WERI-Rb-1 (cell line): Measurements from ENCODE around the gene TTC9B.

Source experiments
- DNase-seq: peaks from one replicate; pipeline ENCODE4 v3.0.0-alpha.2; 2020
- H3K27ac ChIP-seq: fragments of 250-450 bp; sonication (Bioruptor Pico); 2 replicates; pipeline ENCODE4 v1.5.1; 2020; ENCODE audit warnings: mild to moderate bottlenecking, moderate library complexity
- H3K27me3 ChIP-seq: fragments of 250-450 bp; sonication (Bioruptor Pico); 2 replicates; pipeline ENCODE4 v1.5.1; 2021; ENCODE audit warnings: mild to moderate bottlenecking, low read depth, moderate library complexity; ENCODE audit not compliant: insufficient read depth, severe bottlenecking
- H3K36me3 ChIP-seq: fragments of 250-450 bp; sonication (Bioruptor Pico); 2 replicates; pipeline ENCODE4 v1.5.1; 2020; ENCODE audit warnings: mild to moderate bottlenecking, moderate library complexity
- H3K4me3 ChIP-seq: 2 replicates; pipeline ENCODE4 v1.5.1; 2011; ENCODE audit warnings: low read depth, mild to moderate bottlenecking, control low read depth, low read length
- H3K9me3 ChIP-seq: fragments of 250-450 bp; sonication (Bioruptor Pico); 2 replicates; pipeline ENCODE4 v1.5.1; 2021; ENCODE audit warnings: mild to moderate bottlenecking, moderate library complexity; ENCODE audit not compliant: severe bottlenecking
- CTCF ChIP-seq: IDR thresholded peaks from 2 replicates; pipeline ENCODE4 v1.5.1; 2011; ENCODE audit warnings: low read depth, mild to moderate bottlenecking, control low read depth, inconsistent platforms, low read length

TTC9B gene

DNA sequence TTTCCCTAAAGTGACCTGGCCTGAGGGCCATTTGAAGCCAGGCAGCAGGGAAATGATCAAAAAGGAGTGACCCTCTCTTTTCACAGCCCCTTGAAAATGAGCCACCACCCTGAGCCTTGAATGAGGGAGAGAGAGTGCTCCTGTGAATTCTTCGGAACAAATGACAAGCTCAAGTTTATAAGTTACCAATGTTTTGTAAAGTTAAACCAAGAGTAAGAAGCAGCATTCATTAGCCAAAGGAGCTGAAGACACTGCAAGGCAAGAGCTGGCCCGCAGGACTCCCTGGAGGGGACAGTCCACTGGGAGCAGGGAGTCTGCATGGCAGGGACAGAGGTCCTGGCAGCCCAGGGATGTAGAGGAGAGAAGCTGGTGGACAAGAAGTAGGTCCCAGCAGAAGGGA is 25.0 kb upstream of the TTC9B start:
- no peak for TF ChIP-seq CTCF
- Histone ChIP-seq H3K27ac (no peak overlapping the region), H3K4me3 (no peak overlapping the region), H3K27me3 (no peaks in the 10 kb centered on the region), H3K9me3 (no peaks in the 10 kb centered on the region), H3K36me3 (peaks cover 33% of the 10 kb centered on the region)
- no peak for DNase-seq

GRCh38 chr19:40242480-40242879 is 24.3 kb upstream of the TTC9B start:
- no peaks in the 10 kb centered on the region for H3K27me3 ChIP-seq
- no peaks in the 10 kb centered on the region for H3K9me3 ChIP-seq
- peaks cover 40% of the 10 kb centered on the region for H3K36me3 ChIP-seq
- DNase-seq = no peak
- TF ChIP-seq CTCF = no peak
- H3K27ac ChIP-seq = no peak overlapping the region
- no peak overlapping the region for H3K4me3 ChIP-seq

DNA sequence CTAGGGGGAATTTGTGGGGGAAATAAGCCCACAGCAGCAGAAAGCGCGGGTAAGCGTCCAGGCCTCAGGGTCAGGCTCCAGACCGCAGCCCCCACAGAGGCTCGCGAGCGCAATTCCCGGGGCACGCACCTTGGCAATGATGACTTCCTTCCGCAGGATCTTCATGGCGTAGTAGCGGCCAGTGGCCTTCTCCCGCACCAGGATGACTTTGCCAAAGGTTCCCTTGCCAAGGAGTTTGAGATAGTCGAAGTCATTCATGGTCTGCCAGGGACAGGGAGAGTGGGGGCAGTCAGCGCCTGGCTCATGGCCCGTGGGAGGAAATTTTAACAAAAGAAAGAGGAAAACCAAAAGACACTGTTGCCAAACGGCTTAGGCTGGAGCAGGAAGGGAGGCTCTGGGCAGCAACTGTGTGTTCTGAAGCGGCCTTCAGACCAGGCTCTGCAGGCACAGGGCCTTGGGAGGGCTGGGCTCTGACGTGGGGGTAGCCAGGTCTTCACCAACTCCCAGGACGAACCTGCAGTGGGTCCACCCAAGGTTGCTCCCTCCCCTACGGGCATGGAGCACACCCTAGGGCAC is 23.7 kb upstream of the TTC9B start:
- H3K27me3 ChIP-seq = no peaks in the 10 kb centered on the region
- no peak for TF ChIP-seq CTCF
- H3K4me3 ChIP-seq = no peak overlapping the region
- H3K36me3 ChIP-seq = peaks cover 46% of the 10 kb centered on the region
- H3K27ac ChIP-seq = no peak overlapping the region
- no peaks in the 10 kb centered on the region for H3K9me3 ChIP-seq
- no peak for DNase-seq

DNA sequence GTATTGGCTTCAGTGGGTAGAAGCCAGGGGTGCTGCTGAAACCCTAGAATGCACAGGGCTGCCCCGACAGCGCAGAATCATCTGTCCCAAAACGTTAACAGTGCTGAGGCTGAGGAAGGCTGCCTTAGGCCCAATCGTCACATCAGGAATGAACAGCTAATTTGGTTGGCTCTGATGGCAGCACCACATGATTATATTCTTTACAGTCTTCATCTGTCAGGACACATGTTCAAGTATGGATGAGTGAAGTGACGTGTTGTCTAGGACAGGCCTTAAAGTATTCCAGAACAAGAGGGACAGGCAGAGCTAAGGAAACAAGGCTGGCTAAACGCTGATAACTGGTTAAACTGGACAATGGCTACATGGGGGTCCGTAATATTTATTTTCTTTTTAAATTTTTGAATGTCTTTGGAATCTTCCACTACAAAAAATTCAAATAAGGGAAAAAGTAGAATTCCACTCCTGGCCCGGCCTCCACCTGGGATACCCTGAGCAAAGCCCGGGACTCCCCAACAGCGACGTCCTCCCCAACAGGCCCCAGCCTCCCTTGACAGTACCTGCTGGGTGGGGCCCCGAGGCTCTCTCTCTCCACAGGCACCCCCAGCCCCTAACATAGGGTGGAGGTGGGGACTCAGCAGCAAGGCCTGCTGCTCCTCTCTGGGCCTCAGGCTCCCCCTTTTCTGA is 23.1 kb upstream of the TTC9B start:
- no peak for DNase-seq
- no peak overlapping the region for H3K27ac ChIP-seq
- no peak for TF ChIP-seq CTCF
- no peak overlapping the region for H3K4me3 ChIP-seq
- peaks cover 49% of the 10 kb centered on the region for H3K36me3 ChIP-seq
- H3K27me3 ChIP-seq = no peaks in the 10 kb centered on the region
- H3K9me3 ChIP-seq = no peaks in the 10 kb centered on the region

- H3K36me3 ChIP-seq = peaks cover 51% of the 10 kb centered on the region
- H3K4me3 ChIP-seq = no peak overlapping the region
- no peaks in the 10 kb centered on the region for H3K9me3 ChIP-seq
- no peak overlapping the region for H3K27ac ChIP-seq
- no peaks in the 10 kb centered on the region for H3K27me3 ChIP-seq
- no peak for DNase-seq
- TF ChIP-seq CTCF = no peak
Observed at GRCh38 chr19:40240332-40240731, 22.1 kb upstream of the TTC9B start.
